ENCODE data around the gene TXNDC15.

- peak; percentile 52 to 71 for TF ChIP-seq POLR2AphosphoS5 (IDR thresholded peaks at IDR 0.05; ENCODE audit: insufficient read depth in 1 of 2, low read depth in 1 of 2)
- TF ChIP-seq CTCF (IDR thresholded peaks at IDR 0.05), result peak; percentile 35 to 73 (median 68)
Measured at GRCh38 chr5:134905246-134905996, 31.2 kb downstream of the TXNDC15 start.
